SK-N-SH treated with all-trans-retinoic acid at 6 μM for 48 hours (cell line): ENCODE data around the gene PRKG2.
A peak's percentile ranks its signal among the peaks of the same experiment; 100 is the strongest.

Experiments
- ATAC-seq: fragments of 200-7000 bp; cut with Tn5 transposase; 3 replicates; pipeline ENCODE4 v1.9.1; 2020; ENCODE audit warnings: mild to moderate bottlenecking, moderate library complexity
- BACH2 ChIP-seq: fragments of 250-450 bp; sonication (Bioruptor Pico); IDR thresholded peaks from 2 replicates; pipeline ENCODE4 v1.9.0; 2021; ENCODE audit warnings: mild to moderate bottlenecking, borderline replicate concordance
- ESRRG ChIP-seq: fragments of 250-450 bp; sonication (Bioruptor Pico); IDR thresholded peaks from 2 replicates; pipeline ENCODE4 v1.6.1; 2021; ENCODE audit warnings: mild to moderate bottlenecking
- ISL1 ChIP-seq: fragments of 250-450 bp; sonication (Bioruptor Pico); IDR thresholded peaks from 2 replicates; pipeline ENCODE4 v2.1.2; 2022; ENCODE audit warnings: mild to moderate bottlenecking, moderate library complexity
- OSR1 ChIP-seq: fragments of 250-450 bp; sonication (Bioruptor Pico); IDR thresholded peaks from 2 replicates; pipeline ENCODE4 v1.8.0; 2022; ENCODE audit warnings: moderate library complexity, mild to moderate bottlenecking, inconsistent platforms
- PPARA ChIP-seq: fragments of 250-450 bp; sonication (Bioruptor Pico); IDR thresholded peaks from 2 replicates; pipeline ENCODE4 v1.5.0; 2020; ENCODE audit warnings: mild to moderate bottlenecking, borderline replicate concordance
- RARB ChIP-seq: fragments of 250-450 bp; sonication (Bioruptor Pico); IDR thresholded peaks from 2 replicates; pipeline ENCODE4 v1.8.0; 2021; ENCODE audit warnings: mild to moderate bottlenecking, moderate library complexity
- SNAI2 ChIP-seq: fragments of 250-450 bp; sonication (Bioruptor Pico); IDR thresholded peaks from 2 replicates; pipeline ENCODE4 v1.5.0; 2020; ENCODE audit warnings: mild to moderate bottlenecking, moderate library complexity
- TCF4 ChIP-seq: fragments of 250-450 bp; sonication (Bioruptor Pico); IDR thresholded peaks from 2 replicates; pipeline ENCODE4 v1.8.0; 2021; ENCODE audit warnings: mild to moderate bottlenecking, moderate library complexity, borderline replicate concordance
- TOX ChIP-seq: fragments of 250-450 bp; sonication (Bioruptor Pico); IDR thresholded peaks from 2 replicates; pipeline ENCODE4 v1.8.0; 2021; ENCODE audit warnings: mild to moderate bottlenecking, moderate library complexity, borderline replicate concordance
- ZC3H10 ChIP-seq: fragments of 250-450 bp; sonication (Bioruptor Pico); IDR thresholded peaks from 2 replicates; pipeline ENCODE4 v1.5.1; 2021; ENCODE audit warnings: mild to moderate bottlenecking, moderate library complexity
- ZFP3 ChIP-seq: fragments of 250-450 bp; sonication (Bioruptor Pico); IDR thresholded peaks from 2 replicates; pipeline ENCODE4 v1.5.0; 2020; ENCODE audit warnings: mild to moderate bottlenecking, moderate library complexity
- ZFP30 ChIP-seq: fragments of 450-650 bp; formaldehyde crosslinking; IDR thresholded peaks from 2 replicates; pipeline ENCODE4 v1.5.0; 2022; ENCODE audit warnings: mild to moderate bottlenecking, moderate library complexity
- ZNF565 ChIP-seq: fragments of 450-650 bp; formaldehyde crosslinking; conservative IDR thresholded peaks from 2 replicates; pipeline ENCODE4 v1.5.0; 2020; ENCODE audit warnings: low read depth, mild to moderate bottlenecking, moderate library complexity
- ZNF70 ChIP-seq: fragments of 450-650 bp; formaldehyde crosslinking; IDR thresholded peaks from 2 replicates; pipeline ENCODE4 v1.5.0; 2020; ENCODE audit warnings: mild to moderate bottlenecking, moderate library complexity
- TF ChIP-seq, protein P1 (sequence below): fragments of 250-450 bp; sonication (Bioruptor Pico); IDR thresholded peaks from 2 replicates; pipeline ENCODE4 v1.8.0; 2021; ENCODE audit warnings: low read depth, mild to moderate bottlenecking, moderate library complexity, borderline replicate concordance
- TF ChIP-seq, protein P2 (sequence below): fragments of 250-450 bp; sonication (Bioruptor Pico); IDR thresholded peaks from 2 replicates; pipeline ENCODE4 v1.5.1; 2021; ENCODE audit warnings: mild to moderate bottlenecking, moderate library complexity
- TF ChIP-seq, protein P3 (sequence below): fragments of 250-450 bp; sonication (Bioruptor Pico); IDR thresholded peaks from 2 replicates; pipeline ENCODE4 v1.5.0; 2020; ENCODE audit warnings: mild to moderate bottlenecking, moderate library complexity
- TF ChIP-seq, protein P4 (sequence below): fragments of 250-450 bp; sonication (Bioruptor Pico); IDR thresholded peaks from 2 replicates; pipeline ENCODE4 v1.5.1; 2020; ENCODE audit warnings: low read depth, mild to moderate bottlenecking, moderate library complexity

PRKG2 gene

DNA sequence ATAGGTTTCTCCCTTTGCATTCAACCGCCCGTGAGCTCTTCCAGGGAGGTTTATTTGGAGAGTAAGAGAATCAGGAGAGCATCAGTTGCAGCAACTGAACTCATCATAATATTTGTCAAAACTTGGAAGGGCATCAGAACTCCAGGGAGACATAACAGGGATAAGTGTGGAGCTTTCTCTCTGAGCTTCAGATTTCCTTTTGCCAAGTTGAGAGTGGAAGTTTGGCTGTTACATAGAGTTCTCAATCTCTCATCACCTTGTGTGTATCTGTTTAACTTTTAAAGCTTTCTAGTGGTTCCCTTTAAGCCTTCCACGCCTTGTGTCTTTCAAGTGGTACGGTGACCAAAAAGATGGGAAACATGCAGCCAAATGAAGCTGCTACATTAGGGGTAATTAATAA is 165.7 kb downstream of the PRKG2 start:
- ATAC-seq: no peak
- TF ChIP-seq PPARA (CRISPR knock-in tag) (no peak), ZFP3 (CRISPR knock-in tag) (no peak), ZNF565 (CRISPR knock-in tag) (no peak), RARB (no peak), SNAI2 (no peak), TOX (no peak), OSR1 (CRISPR knock-in tag) (no peak), ZC3H10 (CRISPR knock-in tag) (no peak), TCF4 (CRISPR knock-in tag) (no peak), ISL1 (no peak), ESRRG (CRISPR knock-in tag) (no peak), ZFP30 (CRISPR knock-in tag) (no peak)
- TF ChIP-seq, protein P1, sequence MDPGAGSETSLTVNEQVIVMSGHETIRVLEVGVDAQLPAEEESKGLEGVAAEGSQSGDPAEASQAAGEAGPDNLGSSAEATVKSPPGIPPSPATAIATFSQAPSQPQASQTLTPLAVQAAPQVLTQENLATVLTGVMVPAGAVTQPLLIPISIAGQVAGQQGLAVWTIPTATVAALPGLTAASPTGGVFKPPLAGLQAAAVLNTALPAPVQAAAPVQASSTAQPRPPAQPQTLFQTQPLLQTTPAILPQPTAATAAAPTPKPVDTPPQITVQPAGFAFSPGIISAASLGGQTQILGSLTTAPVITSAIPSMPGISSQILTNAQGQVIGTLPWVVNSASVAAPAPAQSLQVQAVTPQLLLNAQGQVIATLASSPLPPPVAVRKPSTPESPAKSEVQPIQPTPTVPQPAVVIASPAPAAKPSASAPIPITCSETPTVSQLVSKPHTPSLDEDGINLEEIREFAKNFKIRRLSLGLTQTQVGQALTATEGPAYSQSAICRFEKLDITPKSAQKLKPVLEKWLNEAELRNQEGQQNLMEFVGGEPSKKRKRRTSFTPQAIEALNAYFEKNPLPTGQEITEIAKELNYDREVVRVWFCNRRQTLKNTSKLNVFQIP (CRISPR knock-in tag): no peak
- TF ChIP-seq, protein P2, sequence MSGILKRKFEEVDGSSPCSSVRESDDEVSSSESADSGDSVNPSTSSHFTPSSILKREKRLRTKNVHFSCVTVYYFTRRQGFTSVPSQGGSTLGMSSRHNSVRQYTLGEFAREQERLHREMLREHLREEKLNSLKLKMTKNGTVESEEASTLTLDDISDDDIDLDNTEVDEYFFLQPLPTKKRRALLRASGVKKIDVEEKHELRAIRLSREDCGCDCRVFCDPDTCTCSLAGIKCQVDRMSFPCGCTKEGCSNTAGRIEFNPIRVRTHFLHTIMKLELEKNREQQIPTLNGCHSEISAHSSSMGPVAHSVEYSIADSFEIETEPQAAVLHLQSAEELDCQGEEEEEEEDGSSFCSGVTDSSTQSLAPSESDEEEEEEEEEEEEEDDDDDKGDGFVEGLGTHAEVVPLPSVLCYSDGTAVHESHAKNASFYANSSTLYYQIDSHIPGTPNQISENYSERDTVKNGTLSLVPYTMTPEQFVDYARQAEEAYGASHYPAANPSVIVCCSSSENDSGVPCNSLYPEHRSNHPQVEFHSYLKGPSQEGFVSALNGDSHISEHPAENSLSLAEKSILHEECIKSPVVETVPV (CRISPR knock-in tag): no peak
- TF ChIP-seq, all 23 proteins: peak for 0

DNA sequence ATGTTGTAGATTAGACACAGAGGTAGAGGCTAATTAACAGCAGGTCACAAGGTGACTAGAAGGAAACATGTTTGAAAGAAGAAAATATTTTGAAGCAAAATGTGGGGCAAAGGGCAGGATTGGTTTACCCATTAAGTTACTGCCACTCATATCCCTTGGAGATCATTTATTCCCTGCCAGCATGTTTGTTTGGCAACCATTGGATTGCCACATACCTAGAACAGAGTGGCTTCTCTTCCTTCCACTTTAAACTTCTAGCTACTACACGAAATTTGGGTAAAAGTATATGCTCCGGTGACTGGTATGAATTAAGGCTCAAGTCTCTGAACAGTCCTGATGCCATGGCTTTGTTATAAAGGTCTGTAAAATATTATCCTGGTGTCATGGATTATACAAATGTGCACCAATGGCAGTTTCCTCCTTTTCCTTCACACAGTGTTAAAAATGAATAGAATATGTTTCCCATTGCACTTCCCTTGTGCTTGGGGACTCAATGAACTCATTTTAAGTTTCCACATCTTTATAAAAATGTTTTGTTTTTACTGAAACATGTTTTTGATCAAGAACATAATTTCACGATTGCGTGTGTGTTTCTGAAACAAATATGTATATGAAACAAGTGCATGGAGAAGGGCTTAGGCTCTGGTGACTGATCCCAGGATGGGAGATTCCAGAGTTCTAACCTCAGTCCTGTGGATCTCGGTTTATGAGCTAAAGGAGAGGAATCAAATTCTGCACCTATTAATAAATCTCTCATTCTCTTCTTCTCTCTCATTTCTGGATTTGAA is 172.2 kb downstream of the PRKG2 start:
- ATAC-seq: no peak
- TF ChIP-seq, protein P2 (CRISPR knock-in tag): no peak
- TF ChIP-seq, protein P3, sequence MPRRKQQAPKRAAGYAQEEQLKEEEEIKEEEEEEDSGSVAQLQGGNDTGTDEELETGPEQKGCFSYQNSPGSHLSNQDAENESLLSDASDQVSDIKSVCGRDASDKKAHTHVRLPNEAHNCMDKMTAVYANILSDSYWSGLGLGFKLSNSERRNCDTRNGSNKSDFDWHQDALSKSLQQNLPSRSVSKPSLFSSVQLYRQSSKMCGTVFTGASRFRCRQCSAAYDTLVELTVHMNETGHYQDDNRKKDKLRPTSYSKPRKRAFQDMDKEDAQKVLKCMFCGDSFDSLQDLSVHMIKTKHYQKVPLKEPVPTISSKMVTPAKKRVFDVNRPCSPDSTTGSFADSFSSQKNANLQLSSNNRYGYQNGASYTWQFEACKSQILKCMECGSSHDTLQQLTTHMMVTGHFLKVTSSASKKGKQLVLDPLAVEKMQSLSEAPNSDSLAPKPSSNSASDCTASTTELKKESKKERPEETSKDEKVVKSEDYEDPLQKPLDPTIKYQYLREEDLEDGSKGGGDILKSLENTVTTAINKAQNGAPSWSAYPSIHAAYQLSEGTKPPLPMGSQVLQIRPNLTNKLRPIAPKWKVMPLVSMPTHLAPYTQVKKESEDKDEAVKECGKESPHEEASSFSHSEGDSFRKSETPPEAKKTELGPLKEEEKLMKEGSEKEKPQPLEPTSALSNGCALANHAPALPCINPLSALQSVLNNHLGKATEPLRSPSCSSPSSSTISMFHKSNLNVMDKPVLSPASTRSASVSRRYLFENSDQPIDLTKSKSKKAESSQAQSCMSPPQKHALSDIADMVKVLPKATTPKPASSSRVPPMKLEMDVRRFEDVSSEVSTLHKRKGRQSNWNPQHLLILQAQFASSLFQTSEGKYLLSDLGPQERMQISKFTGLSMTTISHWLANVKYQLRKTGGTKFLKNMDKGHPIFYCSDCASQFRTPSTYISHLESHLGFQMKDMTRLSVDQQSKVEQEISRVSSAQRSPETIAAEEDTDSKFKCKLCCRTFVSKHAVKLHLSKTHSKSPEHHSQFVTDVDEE (CRISPR knock-in tag): no peak

DNA sequence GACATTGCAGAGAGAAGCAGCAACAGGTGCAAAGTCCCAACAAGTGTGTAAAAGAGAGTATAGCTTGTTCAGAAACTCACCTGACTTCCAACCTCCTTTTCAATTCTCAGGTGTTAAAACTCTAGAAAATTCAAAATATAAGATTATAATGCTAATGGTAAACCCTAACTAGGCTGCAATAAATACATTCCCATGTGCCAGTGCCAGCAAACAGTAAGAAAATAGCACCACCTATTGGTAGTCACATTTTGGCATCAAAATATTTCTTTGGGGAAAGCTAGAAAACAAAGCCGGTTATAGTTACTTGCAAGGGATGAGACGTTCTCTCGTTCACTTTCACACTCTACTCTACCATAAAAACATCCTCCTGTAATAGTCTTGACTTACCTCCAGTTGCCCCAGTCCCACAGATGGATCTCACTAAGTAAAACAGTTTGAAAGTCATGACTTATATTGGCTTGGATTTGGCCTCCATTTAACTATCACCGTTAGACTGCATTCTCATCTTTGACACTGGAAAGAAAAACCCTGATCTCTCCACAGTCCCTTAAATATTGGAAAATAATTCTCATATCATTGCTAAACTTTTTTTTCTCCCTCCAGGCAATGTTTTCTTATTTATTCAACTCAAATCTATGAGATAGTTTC is 174.9 kb downstream of the PRKG2 start:
- ATAC-seq: peak; percentile 91
- TF ChIP-seq PPARA (CRISPR knock-in tag) (no peak), ZNF565 (CRISPR knock-in tag) (no peak), ISL1 (no peak), ZNF70 (CRISPR knock-in tag) (no peak), BACH2 (CRISPR knock-in tag) (no peak)
- TF ChIP-seq, protein P4, sequence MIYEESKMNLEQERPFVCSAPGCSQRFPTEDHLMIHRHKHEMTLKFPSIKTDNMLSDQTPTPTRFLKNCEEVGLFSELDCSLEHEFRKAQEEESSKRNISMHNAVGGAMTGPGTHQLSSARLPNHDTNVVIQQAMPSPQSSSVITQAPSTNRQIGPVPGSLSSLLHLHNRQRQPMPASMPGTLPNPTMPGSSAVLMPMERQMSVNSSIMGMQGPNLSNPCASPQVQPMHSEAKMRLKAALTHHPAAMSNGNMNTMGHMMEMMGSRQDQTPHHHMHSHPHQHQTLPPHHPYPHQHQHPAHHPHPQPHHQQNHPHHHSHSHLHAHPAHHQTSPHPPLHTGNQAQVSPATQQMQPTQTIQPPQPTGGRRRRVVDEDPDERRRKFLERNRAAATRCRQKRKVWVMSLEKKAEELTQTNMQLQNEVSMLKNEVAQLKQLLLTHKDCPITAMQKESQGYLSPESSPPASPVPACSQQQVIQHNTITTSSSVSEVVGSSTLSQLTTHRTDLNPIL (CRISPR knock-in tag): no peak
- TF ChIP-seq, protein P2 (CRISPR knock-in tag): no peak
